Activated CD4-positive, alpha-beta T cell treated with anti-CD3 and anti-CD28 coated beads, Interleukin-2, amount 50 U/mL, for 16 hours (primary cell): ENCODE data around the gene CCDC85C.

Experiments
- DNase-seq: peaks from one replicate; pipeline ENCODE4 v3.0.0-alpha.2; 2020

Gene CCDC85C

GRCh38 chr14:99570544-99571302 lies 33.3 kb downstream of the CCDC85C start:
- DNase-seq = no peak

DNA sequence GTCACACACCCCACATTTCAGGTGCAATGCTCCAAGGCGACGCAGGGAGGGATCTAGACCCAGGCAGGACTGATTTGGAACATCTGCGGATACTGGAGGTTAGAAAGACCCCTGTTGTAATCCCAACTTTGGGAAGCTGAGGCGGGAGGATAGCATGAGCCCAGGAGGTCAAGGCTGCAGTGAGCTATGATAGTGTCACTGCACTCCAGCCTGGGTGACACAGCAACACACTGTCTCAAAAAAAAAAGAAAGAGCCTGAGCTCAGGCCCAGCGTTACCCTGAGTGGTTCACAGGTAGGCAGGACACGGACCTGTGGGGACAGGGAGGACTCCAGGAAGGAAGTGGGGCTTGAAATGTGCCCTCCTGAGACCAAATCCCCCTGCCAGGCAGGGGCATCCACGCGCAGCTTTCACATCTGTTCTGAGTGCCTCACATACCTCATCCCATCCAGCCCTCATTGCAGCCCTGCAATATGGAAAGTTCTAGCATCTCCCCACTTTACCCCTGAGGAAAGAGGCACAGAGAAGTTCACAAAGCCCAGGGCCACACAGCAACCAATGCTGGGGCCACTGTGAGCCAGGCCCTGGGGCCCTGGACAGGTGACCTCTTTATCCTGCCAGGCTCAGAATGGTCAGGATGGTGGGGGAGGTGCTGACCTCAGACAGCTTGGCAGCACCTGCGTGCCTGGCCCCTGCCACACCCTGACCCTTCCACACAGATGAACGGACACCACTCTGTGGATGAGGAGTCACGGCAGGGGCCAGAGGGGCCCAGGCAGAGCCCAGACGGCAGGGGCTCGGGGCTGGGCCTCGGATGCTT lies 34.1 kb downstream of the CCDC85C start:
- no peak for DNase-seq

DNA sequence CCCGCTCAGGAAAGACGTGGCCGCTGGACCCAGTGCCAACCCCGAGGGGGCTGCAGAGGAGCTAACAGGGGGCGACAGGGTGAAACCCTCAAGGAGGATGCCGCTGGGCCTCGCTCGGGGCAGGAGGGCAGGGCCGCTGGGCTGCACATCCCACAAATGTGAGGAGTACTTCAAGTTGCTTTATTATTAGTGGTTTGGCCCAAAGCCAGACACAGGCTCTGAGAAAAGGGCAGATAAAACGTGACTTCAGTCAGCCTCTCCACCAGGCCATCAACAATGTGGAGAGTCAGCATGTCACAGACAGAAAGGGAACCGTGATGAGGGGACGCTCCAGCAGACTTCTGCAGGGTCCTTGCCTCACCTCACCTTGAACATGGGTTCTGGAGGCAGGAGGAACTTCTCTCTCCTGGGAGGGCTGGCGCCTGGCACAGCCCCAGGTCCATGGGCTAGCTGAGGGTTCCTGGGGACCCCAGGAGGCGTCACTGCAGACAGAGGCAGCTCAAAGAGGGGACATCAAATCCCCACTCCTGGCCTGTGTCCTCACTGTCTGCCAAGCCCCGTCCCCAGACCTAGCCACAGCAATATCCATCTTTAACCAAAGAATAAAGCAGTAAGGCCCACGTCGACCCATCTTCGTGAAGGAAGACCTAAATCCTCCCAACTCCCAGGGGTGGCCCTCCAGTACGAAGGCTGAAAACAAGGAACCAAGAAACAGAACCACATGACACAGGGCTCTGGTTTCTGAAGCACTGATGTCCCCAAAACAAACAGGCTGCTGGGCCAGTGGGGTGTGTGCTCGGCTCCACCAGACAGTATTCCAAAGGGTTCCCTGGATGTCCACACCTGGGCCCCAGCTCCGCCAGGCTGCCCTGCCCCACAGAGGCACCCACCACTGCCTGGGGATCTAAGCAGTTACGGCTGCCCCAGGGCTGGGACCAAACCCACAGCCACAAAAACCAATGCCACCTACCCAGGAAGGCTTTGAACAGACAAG lies 35.1 kb downstream of the CCDC85C start:
- DNase-seq = no peak

DNA sequence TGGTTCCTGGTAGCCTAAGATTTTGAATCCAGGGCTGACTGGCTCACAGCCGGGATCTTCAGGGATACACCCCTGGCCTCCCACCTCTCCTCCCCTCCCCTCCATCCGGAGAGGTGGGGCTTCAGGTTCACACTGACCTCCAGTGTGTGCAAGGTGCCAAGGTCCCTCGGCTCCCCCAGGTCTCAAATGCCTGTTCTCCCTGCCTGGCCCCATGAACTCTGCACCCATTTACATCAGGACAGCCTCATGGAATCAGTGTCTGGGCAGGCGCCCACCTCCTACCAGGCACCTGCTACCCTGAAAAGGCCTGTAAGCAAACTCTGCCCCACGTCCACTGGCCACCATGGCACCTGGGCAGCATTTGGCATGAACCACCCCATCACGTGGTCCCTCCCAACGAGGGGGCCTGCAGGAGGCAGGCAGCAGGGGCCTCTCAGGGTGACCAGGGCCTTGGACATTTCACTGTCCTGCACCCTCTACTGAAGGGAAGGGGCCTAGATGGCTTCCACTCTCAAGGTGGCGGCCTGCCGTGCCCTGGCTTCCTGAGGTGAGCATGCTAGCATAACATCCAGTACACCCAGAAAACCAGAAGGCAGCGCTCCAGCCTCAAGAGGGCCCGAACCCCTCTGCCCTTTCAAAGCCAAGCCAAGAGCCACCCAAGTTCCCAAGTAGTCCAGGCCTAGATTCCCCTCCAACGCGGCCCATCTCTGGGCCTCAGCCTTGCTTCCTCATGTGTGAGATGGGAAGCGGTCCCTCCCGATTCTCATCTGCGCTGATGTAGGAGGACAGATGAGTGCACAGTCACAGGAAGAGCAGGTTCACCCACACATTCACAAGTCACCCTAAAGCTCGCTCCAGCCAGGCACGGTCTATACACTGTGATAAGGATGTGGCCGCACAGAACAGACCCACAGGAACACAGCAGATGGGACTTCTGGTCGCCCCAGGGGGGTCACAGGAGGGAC lies 37.3 kb downstream of the CCDC85C start:
- DNase-seq = no peak

DNA sequence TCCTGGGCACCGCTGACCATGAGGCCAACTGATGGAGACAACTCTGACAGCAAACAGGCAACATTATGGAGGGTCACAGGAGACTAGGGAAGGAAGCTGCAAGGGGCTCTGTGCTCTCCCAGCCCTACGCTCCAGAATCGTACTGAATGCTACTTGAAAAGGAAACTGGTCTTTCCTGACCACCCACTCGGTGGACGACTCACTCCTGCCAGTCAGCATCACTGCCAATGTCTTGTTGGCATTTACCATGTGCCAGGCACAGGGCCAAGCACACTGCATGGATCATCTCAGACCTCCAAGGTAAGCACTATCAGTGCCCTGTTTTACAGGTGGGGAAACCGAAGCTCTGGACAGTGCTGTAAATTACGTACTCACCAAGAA lies 38.0 kb downstream of the CCDC85C start:
- no peak for DNase-seq

GRCh38 chr14:99565383-99565782 lies 38.6 kb downstream of the CCDC85C start:
- no peak for DNase-seq

DNA sequence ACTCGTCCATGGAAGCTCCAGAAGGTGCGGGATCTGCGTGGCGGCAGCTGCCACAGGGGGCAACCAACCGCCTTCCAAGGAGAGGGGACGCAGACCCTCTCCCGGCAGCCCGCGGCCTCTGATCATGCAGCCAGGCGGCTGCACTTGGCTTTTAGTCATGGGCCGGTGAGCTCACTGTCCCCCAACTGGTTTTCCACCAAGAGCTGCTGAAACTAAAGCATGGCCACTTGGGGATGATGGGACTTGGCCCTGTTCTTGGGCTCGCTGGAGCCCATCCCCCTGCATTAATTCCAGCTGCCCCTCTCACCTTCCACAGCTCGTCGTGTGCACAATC lies 39.1 kb downstream of the CCDC85C start:
- DNase-seq = no peak

GRCh38 chr14:99564256-99564925 lies 39.6 kb downstream of the CCDC85C start:
- DNase-seq = no peak

- DNase-seq = no peak
These were observed 40.3 kb downstream of the CCDC85C start for GRCh38 chr14:99563749-99564129.

- DNase-seq = no peak
These were observed 40.9 kb downstream of the CCDC85C start for GRCh38 chr14:99562856-99563748.

GRCh38 chr14:99561864-99562263 lies 42.1 kb downstream of the CCDC85C start:
- DNase-seq = no peak

GRCh38 chr14:99560922-99561683 lies 42.9 kb downstream of the CCDC85C start:
- DNase-seq = no peak

- DNase-seq = no peak
These were observed 43.6 kb downstream of the CCDC85C start for GRCh38 chr14:99560403-99560802.

- no peak for DNase-seq
These were observed 44.6 kb downstream of the CCDC85C start for GRCh38 chr14:99559286-99559990.

DNA sequence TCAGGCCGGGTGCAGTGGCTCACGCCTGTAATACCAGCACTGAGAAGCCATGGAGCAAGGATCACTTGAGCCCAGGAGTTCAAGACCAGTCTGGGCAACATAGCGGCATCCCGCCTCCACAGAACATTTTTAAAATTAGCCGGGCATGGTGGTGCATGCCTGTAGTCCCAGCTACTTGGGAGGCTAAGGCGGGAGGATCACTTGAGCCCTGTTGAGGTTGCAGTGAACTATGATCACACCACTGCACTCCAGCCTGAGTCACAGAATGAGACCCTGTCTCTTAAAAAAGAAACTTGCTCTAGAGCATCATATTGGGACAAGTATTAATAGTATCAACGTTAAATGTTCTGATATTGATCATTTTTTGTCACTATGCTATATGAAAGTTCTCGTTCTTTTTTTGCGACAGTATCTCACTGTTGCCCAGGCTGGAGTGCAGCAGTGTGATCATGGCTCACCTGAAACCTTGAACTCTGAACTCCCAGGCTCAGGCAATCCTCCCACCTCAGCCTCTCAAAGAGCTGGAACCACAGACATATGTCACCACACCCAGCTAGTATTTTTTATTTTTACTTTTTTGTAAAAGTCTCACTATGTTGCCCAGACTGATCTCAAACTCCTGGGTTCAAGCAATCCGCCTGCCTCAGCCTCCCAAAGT lies 47.7 kb downstream of the CCDC85C start:
- DNase-seq = no peak

- no peak for DNase-seq
These were observed 49.1 kb downstream of the CCDC85C start for GRCh38 chr14:99554757-99555531.

GRCh38 chr14:99554184-99554583 lies 49.8 kb downstream of the CCDC85C start:
- DNase-seq = no peak
